ENCODE results near the gene TRAFD1. TPM values are rescaled to one million over a fixed set of nuclear protein-coding genes. Genes with fewer than 3 reads are reported as not detected.

TRAFD1 gene
- total and polyA plus RNA-seq, 9 of the 15 experiments (the other 6 are each of a cell fraction or from before 2014, with no cell fraction given): 41.3 to 85.5 (median 54.5) TPM

DNA sequence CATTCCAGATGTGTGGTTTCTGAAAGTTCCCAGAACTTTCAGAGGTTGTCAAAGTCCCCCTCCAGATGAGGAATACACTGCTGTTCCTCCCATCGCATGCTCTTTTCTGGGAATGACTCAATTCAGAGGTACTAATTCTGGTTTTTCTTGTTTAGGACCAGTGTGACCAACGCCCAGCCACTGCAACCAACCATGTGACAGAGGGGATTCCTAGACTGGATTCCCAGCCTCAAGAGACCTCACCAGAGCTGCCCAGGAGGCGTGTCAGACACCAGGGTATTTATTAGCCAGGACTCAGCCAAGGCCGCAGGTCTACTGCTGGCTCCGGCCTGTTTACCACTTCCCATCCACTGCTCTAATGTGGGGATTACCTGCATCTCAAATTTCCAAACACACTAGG, 24.2 kb downstream of the TRAFD1 start:
- FAIRE-seq: no peak
- Histone ChIP-seq H3K4me1 (replicated peaks in 1 of 2; ENCODE audit: control insufficient read depth in 2 of 2, insufficient read depth in 2 of 2, low read length in 2 of 2) (no peaks in the 10 kb centered on the region; a peak in 1 of 5 replicates), H4K20me1 (replicated peaks; ENCODE audit: control insufficient read depth, insufficient read depth, low read length) (no peaks in the 10 kb centered on the region), H3K9me3 (replicated peaks; ENCODE audit: control insufficient read depth, insufficient read depth, low read depth, low read length) (no peaks in the 10 kb centered on the region), H3K4me2 (ENCODE audit: insufficient read depth, low read length) (no peak overlapping the region), H3K79me2 (ENCODE audit: control insufficient read depth, insufficient read depth, low read length) (no peaks in the 10 kb centered on the region), H3K9ac (ENCODE audit: insufficient read depth in 1 of 2, low read depth in 2 of 2, low read length in 2 of 2) (no peak overlapping the region), H3K4me3 (no peak overlapping the region), H3K36me3 (ENCODE audit: control insufficient read depth, insufficient read depth, low read length) (peaks cover 89% of the 10 kb centered on the region), H3K27me3 (ENCODE audit: control insufficient read depth in 2 of 2, insufficient read depth in 2 of 2, low read length in 2 of 2) (no peaks in the 10 kb centered on the region), H2AFZ (ENCODE audit: low read depth, low read length) (no peak overlapping the region), H3K27ac (ENCODE audit: extremely low read depth, low read depth, low read length) (no peak overlapping the region), H3K9me1 (ENCODE audit: control insufficient read depth, insufficient read depth, low read length) (peaks cover 2% of the 10 kb centered on the region)
- CTCF ChIA-PET (ENCODE audit: low intra/inter-chr PET ratio): no interaction called here
- DNase-seq (ENCODE audit: extremely low read depth in 1 of 4, low spot score in 3 of 4): no peak
- no peak for TF ChIP-seq CEBPB (tag; IDR thresholded peaks at IDR 0.05)
- no peak for TF ChIP-seq YBX1 (IDR thresholded peaks at IDR 0.05)
- TF ChIP-seq, protein P1, sequence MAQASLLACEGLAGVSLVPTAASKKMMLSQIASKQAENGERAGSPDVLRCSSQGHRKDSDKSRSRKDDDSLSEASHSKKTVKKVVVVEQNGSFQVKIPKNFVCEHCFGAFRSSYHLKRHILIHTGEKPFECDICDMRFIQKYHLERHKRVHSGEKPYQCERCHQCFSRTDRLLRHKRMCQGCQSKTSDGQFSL (CRISPR knock-in tag; IDR thresholded peaks at IDR 0.05): no peak
- TF ChIP-seq, protein P1 (tag; IDR thresholded peaks at IDR 0.05): no peak
- no peak for TF ChIP-seq CREB1 (IDR thresholded peaks at IDR 0.05)
- no peak for TF ChIP-seq CREB1 (CRISPR knock-in tag; IDR thresholded peaks at IDR 0.05)
- no peak for TF ChIP-seq ZNF282 (CRISPR knock-in tag; IDR thresholded peaks at IDR 0.05)
- TF ChIP-seq, protein P2, sequence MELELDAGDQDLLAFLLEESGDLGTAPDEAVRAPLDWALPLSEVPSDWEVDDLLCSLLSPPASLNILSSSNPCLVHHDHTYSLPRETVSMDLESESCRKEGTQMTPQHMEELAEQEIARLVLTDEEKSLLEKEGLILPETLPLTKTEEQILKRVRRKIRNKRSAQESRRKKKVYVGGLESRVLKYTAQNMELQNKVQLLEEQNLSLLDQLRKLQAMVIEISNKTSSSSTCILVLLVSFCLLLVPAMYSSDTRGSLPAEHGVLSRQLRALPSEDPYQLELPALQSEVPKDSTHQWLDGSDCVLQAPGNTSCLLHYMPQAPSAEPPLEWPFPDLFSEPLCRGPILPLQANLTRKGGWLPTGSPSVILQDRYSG (tag; conservative IDR thresholded peaks at IDR 0.05; ENCODE audit: low read depth): no peak
- TF ChIP-seq, protein P3, sequence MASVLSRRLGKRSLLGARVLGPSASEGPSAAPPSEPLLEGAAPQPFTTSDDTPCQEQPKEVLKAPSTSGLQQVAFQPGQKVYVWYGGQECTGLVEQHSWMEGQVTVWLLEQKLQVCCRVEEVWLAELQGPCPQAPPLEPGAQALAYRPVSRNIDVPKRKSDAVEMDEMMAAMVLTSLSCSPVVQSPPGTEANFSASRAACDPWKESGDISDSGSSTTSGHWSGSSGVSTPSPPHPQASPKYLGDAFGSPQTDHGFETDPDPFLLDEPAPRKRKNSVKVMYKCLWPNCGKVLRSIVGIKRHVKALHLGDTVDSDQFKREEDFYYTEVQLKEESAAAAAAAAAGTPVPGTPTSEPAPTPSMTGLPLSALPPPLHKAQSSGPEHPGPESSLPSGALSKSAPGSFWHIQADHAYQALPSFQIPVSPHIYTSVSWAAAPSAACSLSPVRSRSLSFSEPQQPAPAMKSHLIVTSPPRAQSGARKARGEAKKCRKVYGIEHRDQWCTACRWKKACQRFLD (CRISPR knock-in tag; IDR thresholded peaks at IDR 0.05): no peak
- no peak for TF ChIP-seq TGIF2 (CRISPR knock-in tag; IDR thresholded peaks at IDR 0.05)
- TF ChIP-seq KAT8 (IDR thresholded peaks at IDR 0.05; ENCODE audit: low read depth): no peak
- TF ChIP-seq, protein P4, sequence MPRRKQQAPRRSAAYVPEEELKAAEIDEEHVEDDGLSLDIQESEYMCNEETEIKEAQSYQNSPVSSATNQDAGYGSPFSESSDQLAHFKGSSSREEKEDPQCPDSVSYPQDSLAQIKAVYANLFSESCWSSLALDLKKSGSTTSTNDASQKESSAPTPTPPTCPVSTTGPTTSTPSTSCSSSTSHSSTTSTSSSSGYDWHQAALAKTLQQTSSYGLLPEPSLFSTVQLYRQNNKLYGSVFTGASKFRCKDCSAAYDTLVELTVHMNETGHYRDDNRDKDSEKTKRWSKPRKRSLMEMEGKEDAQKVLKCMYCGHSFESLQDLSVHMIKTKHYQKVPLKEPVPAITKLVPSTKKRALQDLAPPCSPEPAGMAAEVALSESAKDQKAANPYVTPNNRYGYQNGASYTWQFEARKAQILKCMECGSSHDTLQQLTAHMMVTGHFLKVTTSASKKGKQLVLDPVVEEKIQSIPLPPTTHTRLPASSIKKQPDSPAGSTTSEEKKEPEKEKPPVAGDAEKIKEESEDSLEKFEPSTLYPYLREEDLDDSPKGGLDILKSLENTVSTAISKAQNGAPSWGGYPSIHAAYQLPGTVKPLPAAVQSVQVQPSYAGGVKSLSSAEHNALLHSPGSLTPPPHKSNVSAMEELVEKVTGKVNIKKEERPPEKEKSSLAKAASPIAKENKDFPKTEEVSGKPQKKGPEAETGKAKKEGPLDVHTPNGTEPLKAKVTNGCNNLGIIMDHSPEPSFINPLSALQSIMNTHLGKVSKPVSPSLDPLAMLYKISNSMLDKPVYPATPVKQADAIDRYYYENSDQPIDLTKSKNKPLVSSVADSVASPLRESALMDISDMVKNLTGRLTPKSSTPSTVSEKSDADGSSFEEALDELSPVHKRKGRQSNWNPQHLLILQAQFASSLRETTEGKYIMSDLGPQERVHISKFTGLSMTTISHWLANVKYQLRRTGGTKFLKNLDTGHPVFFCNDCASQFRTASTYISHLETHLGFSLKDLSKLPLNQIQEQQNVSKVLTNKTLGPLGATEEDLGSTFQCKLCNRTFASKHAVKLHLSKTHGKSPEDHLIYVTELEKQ (CRISPR knock-in tag; IDR thresholded peaks at IDR 0.05): no peak
- no peak for TF ChIP-seq ELF1 (tag; IDR thresholded peaks at IDR 0.05)
- TF ChIP-seq ZNF780A (CRISPR knock-in tag; IDR thresholded peaks at IDR 0.05): no peak
- TF ChIP-seq, protein P5, sequence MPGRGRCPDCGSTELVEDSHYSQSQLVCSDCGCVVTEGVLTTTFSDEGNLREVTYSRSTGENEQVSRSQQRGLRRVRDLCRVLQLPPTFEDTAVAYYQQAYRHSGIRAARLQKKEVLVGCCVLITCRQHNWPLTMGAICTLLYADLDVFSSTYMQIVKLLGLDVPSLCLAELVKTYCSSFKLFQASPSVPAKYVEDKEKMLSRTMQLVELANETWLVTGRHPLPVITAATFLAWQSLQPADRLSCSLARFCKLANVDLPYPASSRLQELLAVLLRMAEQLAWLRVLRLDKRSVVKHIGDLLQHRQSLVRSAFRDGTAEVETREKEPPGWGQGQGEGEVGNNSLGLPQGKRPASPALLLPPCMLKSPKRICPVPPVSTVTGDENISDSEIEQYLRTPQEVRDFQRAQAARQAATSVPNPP (IDR thresholded peaks at IDR 0.05; ENCODE audit: borderline replicate concordance, insufficient read depth, insufficient read length): no peak
- 96% methylated on average over 5 of the region's 5 CpGs for WGBS (ENCODE audit: insufficient coverage, low coverage, missing lambda C conversion rate)
- BruUV-seq (replicated peaks): no TSS peak
- in situ Hi-C loops (cut with MboI): no loop called here
- intact Hi-C loops (cut with micrococcal nuclease): no loop called here
- POLR2A ChIA-PET: interaction anchor here (1.3 kb wide), 1 partner anchor 18 kb away, joined by 5 read pairs; no protein-coding TSS in a partner anchor
- ATAC-seq: no peak
